K562 (cell line): Measurements from ENCODE around the gene KRTAP2-4. TPM values are rescaled to one million over a fixed set of nuclear protein-coding genes. Genes with fewer than 3 reads are reported as not detected.
"Not testable (repeated sequence)": the region's sequence is repeated elsewhere in the genome, so short reads cannot be mapped to it uniquely, and the experiment has no call there.

Experiments
- ATAC-seq: fragments of 200-7000 bp; cut with Tn5 transposase; 3 replicates; pipeline ENCODE4 v1.9.1; 2020; ENCODE audit warnings: moderate library complexity
- BruUV-seq: library from RNA; stranded (reverse); fragments of 400-500 nt; replicated peaks from 2 replicates; lab custom pipeline; 2021; lab: Mats Ljungman, UMichigan
- CTCF ChIA-PET: fragments of 300-600 bp; formaldehyde crosslinking; extraction: SDS; loops from one replicate; lab custom pipeline; 2021; ENCODE audit warnings: low intra/inter-chr PET ratio; lab: Yijun Ruan, JAX
- POLR2A ChIA-PET: fragments of 300-600, 350-650 bp; sonication (Branson Sonifier 250); formaldehyde crosslinking; extraction: SDS; loops from one replicate; lab custom pipeline; 2021; ENCODE audit warnings: antibody characterized with exemption, inconsistent platforms; lab: Yijun Ruan, JAX
- DNase-seq, 4 experiments: peaks; one replicate each; pipeline versions ENCODE4 v3.0.0 to v3.0.0-alpha.2; 2011 to 2018; ENCODE audit warnings: low spot score in 3 of 4, mixed read lengths in 3 of 4; ENCODE audit errors: extremely low read depth in 1 of 4
- FAIRE-seq: peaks from 2 replicates; lab custom pipeline; 2011; peaks lifted over from hg19 to GRCh38; lab: Jason Lieb, UNC
- H2AFZ ChIP-seq: 2 replicates; pipeline ENCODE4 v1.6.0; 2011; ENCODE audit warnings: low read depth, low read length, control low read depth, inconsistent platforms
- H3K27ac ChIP-seq: fragments of 200-600 bp; 3 replicates; pipeline ENCODE4 v1.8.0; 2011; ENCODE audit warnings: low read depth, mild to moderate bottlenecking, control low read depth, inconsistent platforms, low read length, moderate library complexity, mixed read lengths; ENCODE audit errors: extremely low read depth
- H3K27me3 ChIP-seq, 2 experiments: fragments of 300-600 bp in 1 of 2; 2 replicates in 1 of 2; 3 replicates in 1 of 2; pipeline versions ENCODE4 v1.6.0 to v1.8.0; 2011; ENCODE audit warnings: inconsistent platforms in 2 of 2, low read length in 2 of 2, mild to moderate bottlenecking in 1 of 2, mixed read lengths in 1 of 2, moderate library complexity in 1 of 2; ENCODE audit not compliant: control insufficient read depth in 2 of 2, insufficient read depth in 2 of 2
- H3K36me3 ChIP-seq: fragments of 300-600 bp; 3 replicates; pipeline ENCODE4 v1.8.0; 2011; ENCODE audit warnings: mild to moderate bottlenecking, low read length, inconsistent platforms; ENCODE audit not compliant: control insufficient read depth, insufficient read depth
- H3K4me1 ChIP-seq, 2 experiments: fragments of 200-600 bp in 1 of 2; replicated peaks in 1 of 2; 2 replicates in 1 of 2; 3 replicates in 1 of 2; pipeline versions ENCODE4 v1.5.1 to v1.8.0; 2011; ENCODE audit warnings: inconsistent platforms in 2 of 2, low read length in 2 of 2, mild to moderate bottlenecking in 1 of 2, mixed read lengths in 1 of 2, moderate library complexity in 1 of 2; ENCODE audit not compliant: control insufficient read depth in 2 of 2, insufficient read depth in 2 of 2
- H3K4me2 ChIP-seq: 2 replicates; pipeline ENCODE4 v1.6.1; 2011; ENCODE audit warnings: low read length, control low read depth, inconsistent platforms, mixed read lengths; ENCODE audit not compliant: insufficient read depth
- H3K4me3 ChIP-seq: fragments of 200-600 bp; sonication (generic), shearing (Covaris generic); 2 replicates; pipeline ENCODE4 v1.5.1; 2016; ENCODE audit warnings: control low read depth, inconsistent platforms
- H3K79me2 ChIP-seq: fragments of 200-600 bp; 3 replicates; pipeline ENCODE4 v1.8.0; 2011; ENCODE audit warnings: low read length, inconsistent platforms; ENCODE audit not compliant: control insufficient read depth, insufficient read depth
- H3K9ac ChIP-seq, 2 experiments: 2 replicates each; pipeline versions ENCODE4 v1.6.0 to v1.6.1; 2011; ENCODE audit warnings: low read depth in 2 of 2, low read length in 2 of 2, control low read depth in 1 of 2, inconsistent platforms in 1 of 2, mild to moderate bottlenecking in 1 of 2, mixed read lengths in 1 of 2; ENCODE audit not compliant: insufficient read depth in 1 of 2
- H3K9me1 ChIP-seq: one replicate; pipeline ENCODE4 v1.6.0; 2011; ENCODE audit warnings: inconsistent platforms, mild to moderate bottlenecking, low read length, moderate library complexity; ENCODE audit not compliant: control insufficient read depth, insufficient read depth
- H3K9me3 ChIP-seq: replicated peaks from 2 replicates; pipeline ENCODE4 v1.5.1; 2011; ENCODE audit warnings: low read depth, low read length, inconsistent platforms; ENCODE audit not compliant: control insufficient read depth, insufficient read depth
- H4K20me1 ChIP-seq: replicated peaks from 2 replicates; pipeline ENCODE4 v1.6.1; 2011; ENCODE audit warnings: low read length, inconsistent platforms, mixed read lengths; ENCODE audit not compliant: control insufficient read depth, insufficient read depth
- ADNP ChIP-seq: fragments of 200-800 bp; sonication (Bioruptor generic); IDR thresholded peaks from 2 replicates; pipeline ENCODE4 v1.6.1; 2016; ENCODE audit warnings: missing genetic modification characterization, missing compliant biosample characterization
- CHD4 ChIP-seq: fragments of 200-600 bp; sonication (generic); IDR thresholded peaks from 3 replicates; pipeline ENCODE4 v1.6.1; 2012; ENCODE audit warnings: low read depth, mild to moderate bottlenecking, mixed read lengths, low read length, inconsistent platforms; ENCODE audit not compliant: insufficient read depth, insufficient replicate concordance, poor library complexity, severe bottlenecking
- WGBS: fragments of 100-300 bp; shearing (Covaris generic); methylation state at CpG from one replicate; pipeline ENCODE4 v1.1.6; 2016; ENCODE audit warnings: low coverage, mixed read lengths; ENCODE audit not compliant: insufficient coverage; ENCODE audit errors: missing lambda C conversion rate; 5-methylcytosine and 5-hydroxymethylcytosine counted together
- in situ Hi-C: fragments of 300-500 bp; cut with MboI; formaldehyde crosslinking; loops from 4 replicates; pipeline ENCODE4 v1.15.0; 2018; ENCODE audit warnings: inconsistent platforms, mixed read lengths
- intact Hi-C: fragments of 100-400 bp; cut with micrococcal nuclease; formaldehyde crosslinking; loops from 2 replicates; pipeline ENCODE4 v1.14.2; 2022
- polyA plus RNA-seq, 8 experiments: library from polyadenylated mRNA; depleted of rRNA in 4 of 8; stranded (reverse) in 5 of 8; unstranded in 3 of 8; fragments of >200 nt; fragmentation: Nextera tagmentation in 2 of 8; fragmentation: Illumina TruSeq in 1 of 8; extraction: Ambion mirVana in 2 of 8; extraction: Trizol in 1 of 8; gene quantifications; 2 replicates each; pipeline versions ENCODE4 v1.2.1 to v1.2.3, GENCODE V29; 2011 to 2014; ENCODE audit warnings: inconsistent platforms in 1 of 8, missing spikeins in 1 of 8
- total RNA-seq, 7 experiments: library from RNA; depleted of rRNA in 6 of 7; stranded (reverse); fragments of >200 nt in 6 of 7; fragmentation: Illumina TruSeq in 2 of 7; extraction: Trizol in 2 of 7; gene quantifications; 2 replicates each; pipeline versions ENCODE4 v1.2.1 to v1.2.3, GENCODE V29; 2011 to 2021; ENCODE audit warnings: low replicate concordance in 1 of 7
- TF ChIP-seq, protein P1 (sequence below): sonication (generic); formaldehyde crosslinking; IDR thresholded peaks from 2 replicates; pipeline ENCODE4 v1.8.0; 2023; ENCODE audit warnings: mild to moderate bottlenecking, missing genetic modification reagents
- TF ChIP-seq, protein P2 (sequence below): IDR thresholded peaks from 2 replicates; pipeline ENCODE4 v1.6.1; 2014; ENCODE audit warnings: antibody characterized with exemption

Gene KRTAP2-4
- total and polyA plus RNA-seq, 9 of the 15 experiments (the other 6 are each of a cell fraction or from before 2014, with no cell fraction given) = not detected

DNA sequence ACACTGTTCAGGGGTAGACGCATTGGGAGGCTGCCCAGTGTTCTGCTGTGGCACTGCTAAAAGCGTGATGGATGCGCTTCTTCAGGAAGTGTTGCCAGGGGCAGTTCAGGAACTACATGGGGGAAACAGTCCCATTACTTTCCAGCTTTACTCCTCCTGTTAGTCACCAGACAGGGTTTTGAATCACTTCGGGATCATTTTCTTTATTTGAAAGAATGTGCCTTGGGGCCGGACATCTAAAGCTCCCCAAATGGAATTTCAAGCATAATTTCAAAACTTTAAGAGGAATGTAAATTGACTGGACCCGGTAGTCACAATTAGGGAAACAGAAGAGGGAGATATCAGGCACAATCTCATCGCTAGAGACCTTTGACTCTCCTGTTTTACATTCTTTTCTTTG lies 17.2 kb downstream of the KRTAP2-4 start (continued):
- TF ChIP-seq, protein P1, sequence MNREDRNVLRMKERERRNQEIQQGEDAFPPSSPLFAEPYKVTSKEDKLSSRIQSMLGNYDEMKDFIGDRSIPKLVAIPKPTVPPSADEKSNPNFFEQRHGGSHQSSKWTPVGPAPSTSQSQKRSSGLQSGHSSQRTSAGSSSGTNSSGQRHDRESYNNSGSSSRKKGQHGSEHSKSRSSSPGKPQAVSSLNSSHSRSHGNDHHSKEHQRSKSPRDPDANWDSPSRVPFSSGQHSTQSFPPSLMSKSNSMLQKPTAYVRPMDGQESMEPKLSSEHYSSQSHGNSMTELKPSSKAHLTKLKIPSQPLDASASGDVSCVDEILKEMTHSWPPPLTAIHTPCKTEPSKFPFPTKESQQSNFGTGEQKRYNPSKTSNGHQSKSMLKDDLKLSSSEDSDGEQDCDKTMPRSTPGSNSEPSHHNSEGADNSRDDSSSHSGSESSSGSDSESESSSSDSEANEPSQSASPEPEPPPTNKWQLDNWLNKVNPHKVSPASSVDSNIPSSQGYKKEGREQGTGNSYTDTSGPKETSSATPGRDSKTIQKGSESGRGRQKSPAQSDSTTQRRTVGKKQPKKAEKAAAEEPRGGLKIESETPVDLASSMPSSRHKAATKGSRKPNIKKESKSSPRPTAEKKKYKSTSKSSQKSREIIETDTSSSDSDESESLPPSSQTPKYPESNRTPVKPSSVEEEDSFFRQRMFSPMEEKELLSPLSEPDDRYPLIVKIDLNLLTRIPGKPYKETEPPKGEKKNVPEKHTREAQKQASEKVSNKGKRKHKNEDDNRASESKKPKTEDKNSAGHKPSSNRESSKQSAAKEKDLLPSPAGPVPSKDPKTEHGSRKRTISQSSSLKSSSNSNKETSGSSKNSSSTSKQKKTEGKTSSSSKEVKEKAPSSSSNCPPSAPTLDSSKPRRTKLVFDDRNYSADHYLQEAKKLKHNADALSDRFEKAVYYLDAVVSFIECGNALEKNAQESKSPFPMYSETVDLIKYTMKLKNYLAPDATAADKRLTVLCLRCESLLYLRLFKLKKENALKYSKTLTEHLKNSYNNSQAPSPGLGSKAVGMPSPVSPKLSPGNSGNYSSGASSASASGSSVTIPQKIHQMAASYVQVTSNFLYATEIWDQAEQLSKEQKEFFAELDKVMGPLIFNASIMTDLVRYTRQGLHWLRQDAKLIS = no peak
- TF ChIP-seq ADNP (tag) (no peak), CHD4 (no peak)
- TF ChIP-seq, protein P2, sequence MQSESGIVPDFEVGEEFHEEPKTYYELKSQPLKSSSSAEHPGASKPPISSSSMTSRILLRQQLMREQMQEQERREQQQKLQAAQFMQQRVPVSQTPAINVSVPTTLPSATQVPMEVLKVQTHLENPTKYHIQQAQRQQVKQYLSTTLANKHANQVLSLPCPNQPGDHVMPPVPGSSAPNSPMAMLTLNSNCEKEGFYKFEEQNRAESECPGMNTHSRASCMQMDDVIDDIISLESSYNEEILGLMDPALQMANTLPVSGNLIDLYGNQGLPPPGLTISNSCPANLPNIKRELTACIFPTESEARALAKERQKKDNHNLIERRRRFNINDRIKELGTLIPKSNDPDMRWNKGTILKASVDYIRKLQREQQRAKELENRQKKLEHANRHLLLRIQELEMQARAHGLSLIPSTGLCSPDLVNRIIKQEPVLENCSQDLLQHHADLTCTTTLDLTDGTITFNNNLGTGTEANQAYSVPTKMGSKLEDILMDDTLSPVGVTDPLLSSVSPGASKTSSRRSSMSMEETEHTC = no peak

DNA sequence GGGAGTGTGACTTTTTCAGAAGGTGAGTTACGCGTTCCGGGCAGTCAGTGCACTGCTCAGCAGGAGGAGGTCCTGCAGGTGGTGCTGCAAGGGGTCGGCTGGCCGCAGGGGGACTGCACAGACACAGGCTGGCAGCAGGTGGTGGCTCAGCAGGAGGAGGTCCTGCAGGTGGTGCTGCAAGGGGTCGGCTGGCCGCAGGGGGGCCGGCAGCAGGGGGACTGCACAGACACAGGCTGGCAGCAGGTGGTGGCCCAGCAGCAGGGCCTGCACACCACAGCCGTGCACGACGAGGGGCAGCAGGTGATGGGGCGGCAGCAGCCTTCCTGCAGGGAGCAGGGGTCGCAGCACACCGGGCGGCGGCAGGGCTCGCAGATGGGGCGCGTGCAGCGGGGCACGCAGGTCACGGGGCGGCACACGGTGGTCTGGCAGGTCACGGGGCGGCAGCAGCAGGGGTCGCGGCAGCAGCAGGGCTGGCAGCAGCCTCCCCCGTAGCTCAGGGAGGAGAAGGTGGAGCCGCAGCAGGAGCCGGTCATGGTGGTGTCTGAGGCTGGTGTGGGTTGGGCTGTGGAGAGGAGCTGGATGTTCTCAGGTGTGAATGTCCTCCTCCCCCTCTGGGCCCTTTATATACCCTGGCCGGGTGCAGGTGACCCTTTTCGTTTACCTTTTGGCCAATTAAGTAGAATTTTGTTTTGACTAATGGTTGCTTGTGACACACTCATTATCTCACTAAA lies 18.8 kb downstream of the KRTAP2-4 start, which contains the start of gene KRTAP2-1:
Gene KRTAP2-1, minus strand, starts transcription at position 582 of the 731 bp plus-strand sequence. Its CDS starts 49 bp downstream, at position 533.
- POLR2A ChIA-PET, H3K9ac ChIP-seq: not testable (repeated sequence)
- WGBS = 4% methylated on average over 9 of the region's 33 CpGs

More for the DNA sequence above, 18.8 kb downstream of the KRTAP2-4 start, which contains the start of gene KRTAP2-1:
- ATAC-seq, H3K27me3 ChIP-seq, H3K79me2 ChIP-seq, BruUV-seq, H3K4me3 ChIP-seq, H4K20me1 ChIP-seq, H3K4me2 ChIP-seq, H3K36me3 ChIP-seq, H3K27ac ChIP-seq, H2AFZ ChIP-seq, H3K4me1 ChIP-seq, H3K9me1 ChIP-seq, DNase-seq, CTCF ChIA-PET, in situ Hi-C loops, H3K9me3 ChIP-seq, intact Hi-C loops, FAIRE-seq: not testable (repeated sequence)
